Forelimb muscle (tissue), 1 donor: ENCODE results near the gene STX10. TPM values are rescaled to one million over a fixed set of nuclear protein-coding genes. Genes with fewer than 3 reads are reported as not detected.

Experiments used
- DNase-seq: peaks from one replicate; pipeline ENCODE4 v3.0.0-alpha.2; 2013; ENCODE audit warnings: low read depth
- polyA plus RNA-seq: library from polyadenylated mRNA; unstranded; fragments of 120-200 nt; gene quantifications from one replicate; pipeline ENCODE4 v1.2.1, GENCODE V29; 2013; ENCODE audit not compliant: insufficient read length

STX10 gene
- polyA plus RNA-seq, 1 donor, result 33.6 TPM

GRCh38 chr19:13139633-13140311 lies 10.4 kb downstream of the STX10 start:
- DNase-seq, result no peak

- DNase-seq, result no peak
These were observed 11.3 kb downstream of the STX10 start for GRCh38 chr19:13138916-13139198.

DNA sequence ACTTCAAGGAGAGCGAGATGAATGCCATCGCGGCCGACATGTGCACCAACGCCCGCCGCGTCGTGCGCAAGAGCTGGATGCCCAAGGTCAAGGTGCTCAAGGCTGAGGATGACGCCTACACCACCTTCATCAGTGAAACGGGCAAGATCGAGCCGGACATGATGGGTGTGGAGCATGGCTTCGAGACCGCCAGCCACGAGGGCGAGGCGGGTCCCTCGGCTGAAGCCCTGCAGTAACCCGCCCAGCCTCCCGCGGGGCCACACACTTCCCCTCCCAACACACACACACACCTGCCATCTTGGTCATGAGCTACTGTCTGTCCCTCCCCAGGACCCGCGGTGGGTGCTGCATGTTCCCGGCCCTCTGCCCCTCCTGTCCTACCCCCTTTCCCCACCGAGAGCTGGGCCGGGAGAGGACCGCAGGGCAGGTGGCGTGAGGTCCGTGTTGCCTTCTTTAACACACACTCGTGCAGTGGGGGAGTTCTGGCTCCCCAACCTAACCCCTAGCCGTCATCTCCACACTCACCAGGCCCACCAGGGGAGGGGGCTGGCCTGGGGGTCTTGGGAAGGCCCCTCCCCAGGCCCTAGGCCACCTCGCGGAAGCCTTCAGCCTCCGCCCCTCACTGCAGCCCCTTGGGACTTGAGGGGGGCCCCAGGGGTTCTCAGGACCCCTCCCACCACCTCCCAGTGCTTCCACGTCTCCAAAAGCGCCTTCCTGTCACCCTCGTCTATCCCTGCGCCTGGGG lies 11.8 kb downstream of the STX10 start:
- DNase-seq, result no peak

DNA sequence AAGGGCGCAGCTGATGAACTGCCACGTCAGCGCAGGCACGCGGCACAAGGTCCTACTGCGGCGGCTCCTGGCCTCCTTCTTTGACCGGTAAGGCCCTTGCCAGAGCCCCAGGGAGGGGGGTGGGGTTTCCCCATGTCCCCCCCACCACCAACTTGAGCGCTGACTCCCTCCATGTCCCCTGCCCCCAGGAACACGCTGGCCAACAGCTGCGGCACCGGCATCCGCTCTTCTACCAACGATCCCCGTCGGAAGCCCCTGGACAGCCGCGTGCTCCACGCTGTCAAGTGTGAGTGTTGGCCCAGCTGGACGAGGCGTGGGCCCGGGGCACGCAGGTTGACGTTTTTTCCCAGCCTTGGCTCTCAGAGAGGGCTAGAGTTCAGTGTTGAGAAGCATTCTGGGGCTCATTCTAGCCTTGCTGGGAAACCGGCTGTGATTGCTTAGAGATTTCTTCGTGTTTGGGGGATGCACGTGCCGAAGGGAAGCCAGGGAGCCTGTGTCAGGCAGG lies 12.8 kb downstream of the STX10 start:
- no peak for DNase-seq

DNA sequence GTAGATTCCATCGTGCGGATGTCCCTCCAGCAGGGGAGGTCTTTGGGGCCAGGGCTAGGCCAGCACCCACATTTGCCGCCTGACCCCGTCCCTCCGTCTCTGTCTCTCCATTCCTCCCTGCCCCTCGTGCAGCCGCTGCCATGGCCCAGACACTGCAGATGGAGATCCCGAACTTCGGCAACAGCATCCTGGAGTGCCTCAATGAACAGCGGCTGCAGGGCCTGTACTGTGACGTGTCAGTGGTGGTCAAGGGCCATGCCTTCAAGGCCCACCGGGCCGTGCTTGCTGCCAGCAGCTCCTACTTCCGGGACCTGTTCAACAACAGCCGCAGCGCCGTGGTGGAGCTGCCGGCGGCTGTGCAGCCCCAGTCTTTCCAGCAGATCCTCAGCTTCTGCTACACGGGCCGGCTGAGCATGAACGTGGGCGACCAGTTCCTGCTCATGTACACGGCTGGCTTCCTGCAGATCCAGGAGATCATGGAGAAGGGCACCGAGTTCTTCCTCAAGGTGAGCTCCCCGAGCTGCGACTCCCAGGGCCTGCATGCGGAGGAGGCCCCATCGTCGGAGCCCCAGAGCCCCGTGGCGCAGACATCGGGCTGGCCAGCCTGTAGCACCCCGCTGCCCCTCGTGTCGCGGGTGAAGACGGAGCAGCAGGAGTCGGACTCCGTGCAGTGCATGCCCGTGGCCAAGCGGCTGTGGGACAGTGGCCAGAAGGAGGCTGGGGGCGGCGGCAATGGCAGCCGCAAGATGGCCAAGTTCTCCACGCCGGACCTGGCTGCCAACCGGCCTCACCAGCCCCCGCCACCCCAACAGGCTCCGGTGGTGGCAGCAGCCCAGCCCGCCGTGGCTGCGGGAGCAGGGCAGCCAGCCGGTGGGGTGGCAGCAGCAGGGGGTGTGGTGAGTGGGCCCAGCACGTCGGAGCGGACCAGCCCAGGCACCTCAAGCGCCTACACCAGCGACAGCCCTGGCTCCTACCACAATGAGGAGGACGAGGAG lies 14.8 kb downstream of the STX10 start:
- DNase-seq, result no peak

- no peak for DNase-seq
These were observed 15.5 kb downstream of the STX10 start for GRCh38 chr19:13134626-13135025.

- DNase-seq, result no peak
These were observed 16.8 kb downstream of the STX10 start for GRCh38 chr19:13133241-13133870.

- no peak for DNase-seq
These were observed 17.5 kb downstream of the STX10 start for GRCh38 chr19:13132471-13133180.

DNA sequence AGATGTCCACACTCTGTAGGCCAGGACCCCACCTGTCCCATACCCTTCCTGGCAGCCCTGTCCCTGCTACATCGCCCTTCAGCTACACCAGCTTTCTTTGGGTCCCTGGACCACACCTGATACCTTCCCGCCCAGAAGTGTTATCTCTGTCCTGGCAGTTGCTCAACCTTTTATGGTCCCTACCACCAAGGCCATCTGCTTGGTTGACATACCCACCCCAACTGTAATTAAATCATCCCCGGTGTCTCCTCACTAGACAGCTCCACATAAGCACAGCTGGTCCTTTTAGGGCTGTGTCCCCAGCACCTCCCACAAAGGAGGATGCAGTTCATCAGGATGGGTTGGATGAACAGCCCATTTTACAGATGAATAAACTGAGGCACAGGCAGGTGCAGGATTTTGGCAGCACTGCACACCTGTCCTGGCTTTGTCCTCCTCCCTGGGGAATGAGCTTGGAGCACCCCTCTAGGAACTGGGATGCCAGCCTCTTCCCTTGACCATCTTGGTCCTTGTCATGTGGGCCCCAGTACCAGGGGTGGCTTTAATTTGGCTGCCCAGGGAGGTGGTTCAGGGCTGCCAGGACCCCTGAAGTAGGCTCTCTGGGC lies 19.2 kb downstream of the STX10 start:
- DNase-seq, result no peak

DNA sequence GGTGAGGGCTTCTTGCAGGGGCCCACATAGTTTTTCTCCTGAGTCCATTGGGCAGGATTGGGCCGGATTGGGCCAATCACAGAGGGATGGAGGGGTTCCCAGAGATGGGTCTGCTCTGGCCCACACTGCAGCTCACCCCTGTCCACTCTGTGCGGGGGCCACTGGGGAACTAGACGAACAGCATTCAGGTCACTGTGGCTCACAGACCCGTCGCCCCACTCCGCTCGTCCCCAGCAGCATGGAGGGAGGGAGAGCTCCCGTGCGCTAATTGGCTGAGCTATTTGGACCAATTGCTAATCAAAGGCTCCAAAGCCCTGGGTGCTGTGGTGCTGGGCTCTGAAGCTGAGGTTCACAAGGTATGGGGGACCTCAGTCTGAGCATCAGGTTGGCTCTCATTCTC lies 20.8 kb downstream of the STX10 start:
- no peak for DNase-seq

- DNase-seq, result no peak
These were observed 21.6 kb downstream of the STX10 start for GRCh38 chr19:13128583-13128982.

- no peak for DNase-seq
These were observed 22.2 kb downstream of the STX10 start for GRCh38 chr19:13127811-13128575.

DNA sequence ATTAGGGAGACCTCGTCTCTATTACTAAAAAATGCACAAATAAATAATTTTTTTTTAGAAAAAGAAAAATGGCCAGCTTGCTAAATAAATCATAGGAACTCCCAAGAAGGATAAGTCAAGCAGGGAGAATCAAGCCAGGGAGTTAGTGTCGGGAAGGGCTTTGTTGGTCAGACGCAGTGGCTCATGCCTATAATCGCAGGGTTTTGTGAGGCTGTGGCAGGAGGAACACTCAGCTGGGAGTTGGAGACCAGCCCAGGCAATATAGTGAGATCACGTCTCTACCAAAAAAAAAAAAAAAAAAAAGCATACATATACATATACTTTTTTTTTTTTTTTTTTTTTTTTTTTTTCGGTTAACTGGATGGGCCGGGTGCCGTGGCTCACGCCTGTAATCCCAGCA lies 23.1 kb downstream of the STX10 start:
- DNase-seq, result no peak

GRCh38 chr19:13122980-13123957 lies 26.9 kb downstream of the STX10 start:
- no peak for DNase-seq

DNA sequence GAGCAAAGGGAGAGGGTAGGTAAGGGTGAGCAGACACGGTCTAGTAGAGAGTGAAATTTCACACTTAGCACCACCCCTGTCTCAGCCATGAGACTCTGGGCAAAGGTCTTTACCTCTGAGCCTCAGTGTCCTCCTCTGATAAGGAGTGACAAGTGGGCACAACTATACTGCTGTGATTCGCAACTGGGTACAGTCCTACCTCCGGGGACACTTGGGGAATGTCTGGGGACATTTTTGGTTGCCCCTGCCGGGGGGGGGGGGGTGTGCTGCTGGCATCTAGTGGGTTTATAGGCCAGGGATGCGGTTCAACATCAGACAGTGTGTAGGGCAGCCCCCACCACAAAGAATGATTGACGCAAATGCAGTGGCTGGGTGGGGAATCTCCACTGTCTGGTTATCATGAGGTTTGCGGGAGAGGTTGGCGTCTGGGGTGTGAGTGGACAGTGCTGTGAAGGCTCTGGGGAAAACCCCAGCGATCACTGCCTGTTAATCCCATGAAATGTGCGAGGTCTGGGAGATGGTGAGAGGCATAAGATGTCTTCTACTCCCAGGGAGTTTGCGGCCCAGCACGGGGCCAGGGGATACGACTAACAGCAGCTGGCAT lies 27.8 kb downstream of the STX10 start:
- no peak for DNase-seq

DNA sequence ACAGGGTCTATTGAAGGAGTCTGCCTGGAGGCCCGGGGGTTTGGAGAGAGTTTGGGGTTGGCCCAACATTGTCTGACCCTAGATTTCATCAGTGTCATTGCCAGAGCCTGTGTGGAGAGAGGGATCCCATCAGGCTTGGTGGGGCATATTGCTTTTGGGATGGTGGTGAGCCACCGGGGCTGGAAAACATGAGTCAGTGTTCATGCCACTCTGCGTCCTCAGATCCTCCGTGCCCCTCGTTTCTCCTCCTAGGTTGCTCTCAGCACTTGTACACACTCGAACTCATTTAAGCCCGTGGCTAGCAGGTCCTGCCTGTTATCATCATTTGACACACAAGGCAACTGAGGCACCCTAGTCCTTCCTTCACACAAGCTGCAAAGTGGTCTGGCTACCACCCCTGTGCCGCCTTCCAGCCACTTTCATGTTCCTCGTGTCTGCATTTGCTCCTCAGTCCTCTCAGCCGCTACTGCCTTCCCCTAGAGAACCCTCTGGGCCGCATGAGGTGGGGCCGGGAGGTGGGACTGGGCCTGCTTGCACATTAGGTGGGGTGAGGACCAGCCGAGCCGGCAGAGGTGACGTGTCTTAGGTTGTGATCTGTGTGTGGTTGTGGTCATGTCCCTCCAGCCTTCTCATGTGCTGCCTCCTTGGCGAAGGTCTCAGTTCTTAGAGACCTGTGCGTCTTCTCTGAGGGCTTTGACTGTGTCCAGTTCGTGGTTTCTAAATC lies 28.5 kb downstream of the STX10 start:
- DNase-seq, result no peak

DNA sequence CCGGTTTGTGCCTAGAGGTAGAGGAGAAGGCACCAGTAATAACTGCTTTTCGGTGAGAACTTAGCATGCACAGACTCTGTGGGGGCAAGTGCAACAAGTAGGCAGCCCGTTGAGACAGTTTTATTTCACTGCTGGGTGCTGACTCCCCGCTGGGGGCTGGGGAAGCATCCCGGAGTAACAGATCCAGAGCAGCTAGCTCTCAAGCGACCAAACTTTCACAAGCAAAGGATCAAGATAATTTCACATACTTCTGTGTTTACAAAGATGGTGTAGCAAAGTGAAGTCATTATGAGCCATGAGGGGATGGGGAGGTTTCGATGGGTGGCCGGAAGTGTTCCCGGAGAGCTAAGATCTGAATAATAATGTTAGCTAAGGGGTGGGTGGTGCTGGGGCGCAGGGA lies 29.4 kb downstream of the STX10 start:
- no peak for DNase-seq

DNA sequence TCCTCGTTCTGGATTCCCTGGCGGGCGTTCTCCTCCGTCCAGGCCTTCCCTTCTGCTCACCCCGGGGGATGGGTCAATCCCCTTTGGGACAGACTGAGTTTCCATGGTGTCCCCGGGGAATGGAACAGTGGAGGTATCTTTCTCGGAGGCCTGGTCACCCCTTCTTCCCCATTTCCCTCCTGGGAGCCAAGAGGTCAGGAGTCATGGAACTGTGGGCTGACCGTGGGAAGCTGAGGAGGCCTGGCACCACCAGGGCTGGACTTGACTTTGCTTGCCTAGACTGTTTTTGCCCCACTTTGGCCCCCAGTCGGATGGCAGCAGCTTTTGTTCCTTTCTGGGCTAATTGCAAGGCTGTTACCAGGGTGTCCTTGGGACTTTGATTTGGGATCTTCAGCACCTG lies 30.1 kb downstream of the STX10 start:
- DNase-seq, result no peak
